NCI-H146 treated with DMSO at 0.1 percent for 48 hours (cell line): ENCODE measurements around the gene SLC14A1.
"Not testable (repeated sequence)": the region's sequence is repeated elsewhere in the genome, so short reads cannot be mapped to it uniquely, and the experiment has no call there.

Experiments
- DNase-seq: peaks from one replicate; lab custom pipeline; 2025; ENCODE audit not compliant: unreplicated experiment; lab: John Stamatoyannopoulos, UW

Gene SLC14A1

DNA sequence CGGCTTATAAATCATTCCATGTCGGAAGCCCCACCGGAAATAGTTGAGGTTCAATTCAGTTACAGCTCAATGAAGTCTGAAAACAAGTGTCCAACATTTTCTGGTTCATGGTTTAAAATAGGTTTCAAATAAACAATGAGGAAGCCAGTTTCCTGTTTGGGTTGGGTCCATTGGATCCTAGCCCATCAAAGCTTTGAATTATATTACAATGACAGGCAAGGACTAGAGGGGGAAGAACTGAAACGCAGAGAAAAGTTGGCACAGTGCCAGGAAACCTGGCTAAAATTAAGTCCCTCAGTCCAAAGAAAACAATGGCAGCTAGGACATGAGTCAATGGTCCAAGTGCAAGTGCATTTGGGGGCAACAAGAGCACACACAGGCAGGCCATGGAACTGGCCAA, 32.0 kb downstream of the SLC14A1 start:
- DNase-seq: no peak

DNA sequence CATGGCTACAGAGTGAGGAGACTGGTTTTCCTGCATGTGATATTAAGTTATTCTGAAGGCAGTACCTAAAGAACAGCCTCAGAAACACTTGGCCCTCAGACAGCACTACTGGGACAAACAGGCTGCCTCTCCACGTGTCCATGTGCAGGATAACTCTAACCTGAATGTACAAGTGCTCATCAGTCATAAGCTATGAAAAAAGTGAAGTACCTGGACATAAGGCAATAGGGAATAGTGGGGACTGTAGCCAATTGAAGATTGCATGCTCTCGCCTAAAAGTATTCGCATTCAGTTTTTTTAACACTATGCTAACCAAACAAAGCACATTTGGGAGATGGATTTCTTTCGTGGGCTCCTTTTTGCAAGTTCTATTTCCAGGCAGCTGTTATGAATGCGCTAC, 33.0 kb downstream of the SLC14A1 start:
- no peak for DNase-seq

DNA sequence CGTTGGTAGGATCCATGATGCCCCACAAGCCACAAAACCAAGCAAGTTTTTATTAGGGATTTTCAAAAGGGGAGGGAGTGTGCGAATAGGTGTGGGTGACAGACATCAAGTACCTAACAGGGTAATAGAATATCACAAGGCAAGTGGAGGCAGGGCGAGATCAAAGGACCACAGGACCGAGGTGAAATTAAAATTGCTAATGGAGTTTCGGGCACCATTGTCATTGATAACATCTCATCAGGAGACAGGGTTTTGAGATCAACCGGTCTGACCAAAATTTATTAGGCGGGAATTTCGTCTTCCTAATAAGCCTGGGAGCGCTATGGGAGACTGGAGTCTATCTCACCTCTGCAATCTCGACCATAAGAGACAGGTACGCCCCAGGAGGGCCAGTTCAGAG, 33.7 kb downstream of the SLC14A1 start:
- DNase-seq: not testable (repeated sequence)

GRCh38 chr18:45760462-45761036, 36.6 kb downstream of the SLC14A1 start:
- DNase-seq: no peak

DNA sequence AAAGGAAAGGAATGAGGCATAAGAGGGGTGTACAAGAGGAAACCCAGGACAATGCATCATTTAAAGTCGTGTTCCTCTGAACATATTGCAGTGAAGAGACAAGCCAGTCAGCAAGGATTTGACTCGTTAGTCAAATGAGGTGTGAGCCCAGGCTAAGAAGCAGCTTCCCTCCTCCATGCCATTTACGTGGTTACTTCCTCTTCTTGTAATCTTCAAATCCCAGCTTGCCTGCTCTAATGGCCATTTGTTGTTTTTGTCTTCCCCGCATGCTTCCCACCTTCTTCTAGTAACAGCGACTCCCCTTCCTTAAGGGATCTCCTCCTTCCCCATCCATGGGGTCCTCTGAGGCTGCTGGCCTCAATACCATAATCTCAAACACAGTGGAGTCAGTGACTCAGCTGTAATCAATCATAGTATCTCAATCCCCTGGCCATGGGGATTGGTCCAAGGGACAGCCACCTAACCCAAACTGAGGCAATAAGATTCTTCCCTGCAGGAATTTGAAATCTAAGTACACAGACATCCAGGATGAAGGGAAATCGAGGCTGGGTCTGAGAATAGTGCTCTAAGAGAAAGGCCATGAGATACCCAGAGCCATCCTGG, 37.6 kb downstream of the SLC14A1 start:
- DNase-seq: no peak

DNA sequence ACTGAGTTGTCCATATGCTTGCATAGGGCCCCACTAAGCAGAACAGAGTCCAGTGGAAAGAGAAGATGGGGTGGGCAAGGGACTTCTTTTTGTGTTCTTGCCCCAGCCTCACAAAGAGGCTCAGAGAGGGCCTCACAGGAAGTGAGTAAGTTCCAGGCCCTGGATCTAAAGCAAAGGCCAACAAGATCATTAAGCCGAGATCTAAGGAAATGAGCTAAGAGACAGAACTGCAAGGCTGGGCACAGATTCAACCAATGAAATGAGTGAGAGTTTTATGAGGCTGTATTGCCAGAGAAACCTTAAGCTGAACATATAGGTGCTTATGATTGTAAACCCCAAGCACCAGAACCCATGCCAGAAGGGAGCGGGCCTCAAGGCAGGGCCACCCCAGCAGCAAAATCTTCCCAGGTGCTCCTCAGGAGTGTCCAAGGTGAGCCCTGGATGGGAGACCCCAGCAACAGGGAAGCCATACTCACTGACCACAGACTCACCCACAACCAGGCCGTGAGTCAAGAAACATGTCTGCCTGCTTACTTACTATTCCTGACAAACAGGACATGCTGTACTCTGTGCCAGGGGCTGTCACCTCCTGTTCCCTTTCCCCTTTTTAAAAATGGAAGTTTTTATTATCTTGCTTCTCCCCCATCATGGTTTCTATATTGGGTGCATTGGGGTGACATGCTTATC, 40.2 kb downstream of the SLC14A1 start:
- DNase-seq: no peak

GRCh38 chr18:45765796-45766195, 41.8 kb downstream of the SLC14A1 start:
- DNase-seq: no peak

DNA sequence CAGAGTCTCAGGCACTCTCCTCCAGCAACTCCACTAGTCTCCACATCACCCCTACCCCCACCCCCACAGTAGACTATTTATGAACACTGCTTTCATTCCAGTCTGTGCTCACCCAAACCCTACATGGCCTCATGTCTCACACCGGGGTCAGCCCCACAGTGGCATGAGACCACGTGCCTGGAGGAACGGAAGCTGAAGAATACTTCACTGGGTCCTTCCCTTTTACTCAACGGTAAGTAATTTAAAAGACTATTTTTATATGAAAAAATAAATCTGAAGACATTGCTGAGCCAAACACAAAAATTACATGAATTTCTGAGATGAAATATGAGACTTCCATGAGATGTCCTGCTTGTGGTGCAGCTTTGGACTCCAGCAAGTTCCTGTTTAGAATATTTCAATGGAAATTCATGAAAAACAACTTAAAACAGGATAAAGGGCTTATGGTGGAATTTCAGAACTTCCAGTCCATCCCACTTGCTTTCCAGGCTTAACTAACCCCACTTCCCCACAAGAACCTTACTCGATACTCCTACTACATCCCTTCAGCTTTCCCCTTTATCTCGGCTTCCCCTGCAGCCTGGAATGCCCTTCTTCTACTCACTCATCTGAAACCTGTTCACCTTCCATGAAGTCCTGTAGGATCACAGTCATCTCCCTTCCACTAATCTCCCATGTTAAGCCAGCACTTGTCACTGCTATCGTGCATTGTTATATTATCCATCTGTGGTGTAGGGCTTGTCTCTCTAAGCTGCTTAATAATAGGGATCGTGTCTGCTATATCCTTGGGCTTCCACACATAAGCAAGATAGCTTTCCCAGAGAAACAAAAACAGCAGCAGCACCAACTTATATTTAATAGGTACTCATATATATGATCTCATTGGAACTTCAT, 47.9 kb downstream of the SLC14A1 start:
- no peak for DNase-seq

DNA sequence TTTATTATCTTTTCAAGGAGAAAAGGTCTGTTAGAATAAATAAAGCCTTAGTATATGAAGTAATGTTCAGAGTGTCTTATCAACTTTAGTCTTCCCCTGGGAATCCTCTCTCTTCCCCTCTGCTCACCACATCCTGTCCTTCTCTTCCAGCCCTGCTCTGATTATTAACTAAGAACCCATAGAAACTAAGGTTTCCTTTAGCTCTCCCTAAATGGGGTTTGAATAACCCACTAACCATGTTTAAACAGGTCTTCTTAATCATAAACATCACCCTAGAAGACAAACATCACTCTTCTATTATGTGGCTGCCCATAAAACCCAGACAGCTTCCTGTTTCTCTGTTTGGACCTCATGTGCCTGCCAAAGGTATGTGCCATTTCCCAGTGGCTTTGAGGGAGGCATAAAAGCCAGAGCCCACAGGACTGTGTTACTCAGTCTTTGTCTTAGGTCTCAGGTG, 50.1 kb downstream of the SLC14A1 start:
- no peak for DNase-seq

GRCh38 chr18:45775241-45775676, 51.3 kb downstream of the SLC14A1 start:
- no peak for DNase-seq

DNA sequence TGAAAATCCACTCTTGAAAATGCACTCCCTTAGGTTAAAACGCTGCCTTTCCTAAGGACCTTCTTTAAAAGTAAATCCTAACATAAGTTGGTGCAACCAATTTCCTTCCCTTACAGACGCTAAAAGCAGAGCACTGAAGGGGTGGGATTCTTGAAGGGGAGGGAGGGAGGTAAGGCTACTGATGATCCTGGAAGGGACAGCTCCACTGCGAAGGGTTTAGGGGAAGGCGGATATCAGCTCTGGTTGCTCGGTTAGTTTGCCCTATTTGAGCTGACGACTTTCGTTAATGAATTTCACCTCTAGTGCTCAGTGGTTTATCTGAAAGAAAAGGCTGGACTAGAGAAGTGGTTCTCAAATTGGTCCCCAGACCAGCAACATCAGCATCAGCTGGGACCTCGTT, 51.8 kb downstream of the SLC14A1 start:
- DNase-seq: no peak

GRCh38 chr18:45777393-45777792, 53.4 kb downstream of the SLC14A1 start:
- DNase-seq: no peak

- DNase-seq: no peak
These were observed 56.6 kb downstream of the SLC14A1 start for GRCh38 chr18:45780568-45780967.

- DNase-seq: no peak
These were observed 58.7 kb downstream of the SLC14A1 start for GRCh38 chr18:45782662-45783061.

DNA sequence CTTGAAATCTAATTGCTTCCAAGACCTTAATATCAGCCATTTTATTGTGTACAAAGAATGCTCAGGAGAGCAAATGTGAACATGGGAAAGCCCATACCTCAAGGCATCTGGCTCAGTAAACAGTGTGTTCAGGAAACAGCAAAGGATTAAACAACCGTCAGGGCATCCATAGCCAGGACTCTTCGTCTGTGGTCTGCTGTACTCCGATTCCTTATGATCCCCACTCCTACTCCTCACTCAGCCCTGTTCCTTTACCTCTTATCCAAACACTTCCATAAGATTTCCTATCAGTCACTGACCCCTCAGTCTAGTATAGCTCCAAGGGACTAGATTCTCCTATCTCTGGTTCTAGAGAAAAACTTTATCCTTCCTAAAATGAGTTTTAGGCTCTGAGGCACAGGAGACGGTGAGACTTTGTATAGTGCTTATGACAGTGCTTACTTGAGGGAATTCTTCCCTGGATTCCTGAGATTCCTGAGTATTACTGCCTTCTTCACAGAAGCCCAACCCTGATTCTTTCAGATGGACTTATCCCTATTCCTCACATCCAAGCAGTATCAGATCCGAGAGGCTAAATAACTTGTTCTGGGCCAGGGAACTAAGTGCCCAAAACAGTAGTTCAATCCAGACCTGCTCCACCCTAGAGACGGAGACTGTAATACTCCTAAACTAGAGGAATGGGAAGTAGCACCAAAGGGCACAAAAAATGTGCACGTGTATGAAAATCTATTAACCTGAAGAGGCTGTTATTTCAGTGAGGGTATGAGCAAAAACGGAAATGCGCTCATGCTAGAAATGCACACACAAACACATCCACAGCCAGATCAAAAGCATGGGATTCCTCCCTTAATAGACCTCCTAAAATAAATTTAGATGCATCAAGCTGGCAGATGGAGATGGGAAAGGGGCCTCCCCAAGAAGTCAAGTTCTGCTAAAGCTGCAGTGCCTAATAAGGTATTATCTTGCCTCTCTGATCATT, 59.4 kb downstream of the SLC14A1 start:
- DNase-seq: no peak

- DNase-seq: no peak
These were observed 61.2 kb downstream of the SLC14A1 start for GRCh38 chr18:45785134-45785533.

DNA sequence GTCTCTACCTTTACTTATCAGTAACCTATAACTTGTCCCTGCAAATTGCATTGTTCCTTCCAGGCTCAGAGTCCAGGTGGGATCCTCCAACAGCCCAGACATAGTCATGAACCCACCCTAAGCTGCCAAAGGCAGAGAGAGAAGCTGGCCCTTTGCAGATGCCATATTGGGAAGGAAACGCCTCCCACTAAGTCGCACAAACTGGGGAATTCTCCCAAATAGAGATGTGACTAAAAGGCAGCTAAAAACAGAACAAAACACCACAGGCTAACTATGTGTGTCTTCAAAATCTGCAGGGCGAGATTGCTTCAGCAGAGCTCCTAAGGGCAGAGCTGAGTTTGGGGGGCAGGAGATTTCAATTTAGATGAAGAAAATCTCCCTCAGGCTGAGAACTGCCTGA, 63.0 kb downstream of the SLC14A1 start:
- DNase-seq: no peak

DNA sequence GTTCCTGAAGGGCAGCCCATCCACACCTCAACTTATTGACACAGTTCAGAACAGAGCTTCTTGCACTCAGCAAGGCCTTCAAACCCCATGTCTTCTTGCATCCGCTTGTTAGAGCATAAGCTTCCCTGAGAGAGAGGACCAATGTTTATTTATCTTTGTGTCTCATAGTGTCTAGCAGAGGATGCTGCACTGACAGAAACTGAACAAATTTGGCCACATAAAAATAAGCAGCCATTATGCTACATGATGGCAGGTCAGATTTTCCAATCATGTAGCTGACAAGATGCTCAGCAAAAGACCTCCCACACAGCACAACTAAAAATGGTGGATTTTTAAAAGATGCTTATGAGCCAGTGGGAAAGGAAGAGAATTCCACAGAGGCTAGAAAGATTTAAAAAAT, 63.4 kb downstream of the SLC14A1 start:
- DNase-seq: no peak

DNA sequence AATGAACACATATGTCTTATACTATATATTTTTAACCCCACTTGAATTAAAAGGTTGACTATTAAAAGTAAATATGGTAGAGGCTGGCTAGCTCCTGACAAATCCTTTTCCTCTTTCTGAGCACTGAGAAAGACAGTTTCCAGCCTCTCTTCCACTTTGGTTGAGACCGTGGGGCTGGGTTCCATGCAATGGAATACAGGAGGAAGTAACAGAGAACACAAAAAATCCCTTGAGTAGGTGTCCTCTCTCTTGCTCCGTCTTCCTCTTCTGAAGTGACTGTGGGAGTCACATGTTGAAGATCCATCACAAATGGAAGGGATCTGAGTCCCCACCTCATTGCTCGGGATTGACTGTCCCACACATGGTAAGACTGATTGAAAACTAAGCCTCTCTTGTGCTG, 64.9 kb downstream of the SLC14A1 start:
- DNase-seq: no peak

DNA sequence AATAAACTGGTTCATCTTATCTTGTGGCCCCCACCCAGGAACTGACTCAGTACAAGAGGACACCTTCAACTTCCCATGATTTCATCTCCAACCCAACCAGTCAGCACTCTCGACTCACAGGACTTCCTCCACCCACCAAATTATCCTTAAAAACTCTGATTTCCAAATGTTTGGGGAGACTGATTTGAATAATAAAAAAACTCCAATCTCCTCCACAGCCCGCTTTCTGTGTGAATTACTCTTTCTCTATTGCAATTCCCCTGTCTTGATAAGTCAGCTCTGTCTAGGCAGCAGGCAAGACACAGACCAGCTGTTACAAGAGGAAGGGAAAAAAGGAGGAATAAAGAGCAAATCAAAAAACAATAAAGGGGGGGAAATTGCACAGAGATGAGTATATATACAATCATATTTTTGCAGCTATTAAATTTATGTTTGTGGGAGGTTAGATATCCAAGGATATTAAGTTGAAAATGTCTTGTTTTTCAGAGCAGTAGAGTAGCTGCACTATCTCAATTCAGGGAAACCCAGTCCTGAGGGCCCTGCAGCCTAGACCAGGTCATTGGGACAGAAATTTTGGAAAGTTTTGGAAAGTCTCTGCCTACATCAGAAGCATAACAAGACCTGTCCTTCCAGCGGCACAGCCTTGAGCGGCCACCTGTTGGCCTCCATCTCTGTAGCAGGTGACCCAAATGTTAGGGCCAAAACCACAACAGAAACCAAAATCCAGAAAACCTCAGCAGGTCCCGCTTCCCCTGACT, 68.7 kb downstream of the SLC14A1 start:
- DNase-seq: no peak
